Measurements from ENCODE around the gene ESYT2. TPM values are rescaled to one million over a fixed set of nuclear protein-coding genes. Genes with fewer than 3 reads are reported as not detected.

The ESYT2 gene
- total and polyA plus RNA-seq, 2 experiments from 2014 or later: 33.4 to 59.6 TPM

GRCh38 chr7:158751751-158752150 is 77.6 kb downstream of the ESYT2 start:
- H3K4me2 ChIP-seq: no peak overlapping the region
- no peak overlapping the region for H3K4me3 ChIP-seq
- 97% methylated on average over 3 of the region's 3 CpGs for WGBS (ENCODE audit: low lambda C conversion rate, missing lambda C conversion rate)
- TF ChIP-seq, protein P1, sequence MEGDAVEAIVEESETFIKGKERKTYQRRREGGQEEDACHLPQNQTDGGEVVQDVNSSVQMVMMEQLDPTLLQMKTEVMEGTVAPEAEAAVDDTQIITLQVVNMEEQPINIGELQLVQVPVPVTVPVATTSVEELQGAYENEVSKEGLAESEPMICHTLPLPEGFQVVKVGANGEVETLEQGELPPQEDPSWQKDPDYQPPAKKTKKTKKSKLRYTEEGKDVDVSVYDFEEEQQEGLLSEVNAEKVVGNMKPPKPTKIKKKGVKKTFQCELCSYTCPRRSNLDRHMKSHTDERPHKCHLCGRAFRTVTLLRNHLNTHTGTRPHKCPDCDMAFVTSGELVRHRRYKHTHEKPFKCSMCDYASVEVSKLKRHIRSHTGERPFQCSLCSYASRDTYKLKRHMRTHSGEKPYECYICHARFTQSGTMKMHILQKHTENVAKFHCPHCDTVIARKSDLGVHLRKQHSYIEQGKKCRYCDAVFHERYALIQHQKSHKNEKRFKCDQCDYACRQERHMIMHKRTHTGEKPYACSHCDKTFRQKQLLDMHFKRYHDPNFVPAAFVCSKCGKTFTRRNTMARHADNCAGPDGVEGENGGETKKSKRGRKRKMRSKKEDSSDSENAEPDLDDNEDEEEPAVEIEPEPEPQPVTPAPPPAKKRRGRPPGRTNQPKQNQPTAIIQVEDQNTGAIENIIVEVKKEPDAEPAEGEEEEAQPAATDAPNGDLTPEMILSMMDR (IDR thresholded peaks at IDR 0.05; ENCODE audit: poor library complexity): no peak
- TF ChIP-seq EZH2 (IDR thresholded peaks at IDR 0.05; ENCODE audit: borderline replicate concordance): no peak
- TF ChIP-seq EZH2phosphoT487 (IDR thresholded peaks at IDR 0.05; ENCODE audit: low read depth, severe bottlenecking, unreplicated experiment): no peak
- no peaks in the 10 kb centered on the region for H4K20me1 ChIP-seq (ENCODE audit: insufficient read depth, poor library complexity, severe bottlenecking)
- DNase-seq (ENCODE audit: low spot score): no peak
- no peaks in the 10 kb centered on the region for H3K79me2 ChIP-seq
- no peak overlapping the region for H3K27ac ChIP-seq
- no peaks in the 10 kb centered on the region for H3K4me1 ChIP-seq (ENCODE audit: insufficient read depth)
- H3K9me2 ChIP-seq (replicated peaks; ENCODE audit: insufficient read depth): no peaks in the 10 kb centered on the region
- no peaks in the 10 kb centered on the region for H3K27me3 ChIP-seq
- no peaks in the 10 kb centered on the region for H3K9me3 ChIP-seq (ENCODE audit: low read depth)
- no peak overlapping the region for H2AFZ ChIP-seq
- H3K36me3 ChIP-seq (replicated peaks; ENCODE audit: insufficient read depth, low read depth): no peaks in the 10 kb centered on the region

DNA sequence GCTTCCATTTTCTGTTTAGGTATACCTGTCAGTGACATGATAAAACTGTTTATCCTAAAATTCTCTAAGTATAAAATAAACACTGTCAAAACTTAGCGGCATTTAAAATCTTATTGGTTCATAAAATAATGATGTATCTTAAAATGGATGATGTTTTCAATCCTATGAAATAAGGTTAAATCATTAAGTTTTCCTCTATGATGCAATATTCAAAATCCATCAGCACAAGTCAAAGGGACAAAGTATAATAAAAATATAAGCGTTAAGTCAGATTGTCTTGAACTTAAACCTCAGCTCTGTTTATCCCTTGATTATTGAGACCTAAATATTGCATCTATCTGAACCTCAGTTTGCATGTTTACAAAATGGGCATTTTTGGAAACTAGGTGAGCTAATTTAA is 78.1 kb downstream of the ESYT2 start:
- Histone ChIP-seq H3K27ac (no peak overlapping the region), H3K4me1 (ENCODE audit: insufficient read depth) (no peaks in the 10 kb centered on the region), H3K4me3 (no peak overlapping the region), H3K9me3 (ENCODE audit: low read depth) (no peaks in the 10 kb centered on the region), H4K20me1 (ENCODE audit: insufficient read depth, poor library complexity, severe bottlenecking) (no peaks in the 10 kb centered on the region), H2AFZ (no peak overlapping the region), H3K79me2 (no peaks in the 10 kb centered on the region), H3K4me2 (no peak overlapping the region), H3K27me3 (no peaks in the 10 kb centered on the region), H3K36me3 (replicated peaks; ENCODE audit: insufficient read depth, low read depth) (no peaks in the 10 kb centered on the region), H3K9me2 (replicated peaks; ENCODE audit: insufficient read depth) (no peaks in the 10 kb centered on the region)
- 97% methylated on average over 2 of the region's 2 CpGs for WGBS (ENCODE audit: low lambda C conversion rate, missing lambda C conversion rate)
- no peak for DNase-seq (ENCODE audit: low spot score)
- TF ChIP-seq EZH2 (IDR thresholded peaks at IDR 0.05; ENCODE audit: borderline replicate concordance) (no peak), EZH2phosphoT487 (IDR thresholded peaks at IDR 0.05; ENCODE audit: low read depth, severe bottlenecking, unreplicated experiment) (no peak)
- TF ChIP-seq, protein P1 (IDR thresholded peaks at IDR 0.05; ENCODE audit: poor library complexity): no peak

DNA sequence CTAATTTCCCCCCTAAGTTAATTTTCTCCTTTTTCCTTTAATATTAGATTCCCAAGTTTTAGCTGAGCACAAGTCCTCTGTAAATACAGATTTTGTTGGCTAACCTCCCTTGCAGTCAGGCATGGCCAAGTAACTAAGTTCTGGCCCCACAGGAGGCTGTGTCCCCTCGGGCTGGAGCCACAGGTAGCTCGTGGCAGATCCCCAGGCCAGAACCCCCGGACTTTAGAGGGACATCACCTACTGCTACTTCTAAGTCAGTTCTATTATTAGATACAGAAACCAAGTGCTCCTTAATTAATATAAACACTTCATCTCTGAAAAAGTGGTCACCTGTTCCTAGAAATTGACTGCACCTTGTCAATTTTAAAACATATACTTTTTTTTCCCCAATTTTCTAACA is 78.6 kb downstream of the ESYT2 start:
- H3K27me3 ChIP-seq: no peaks in the 10 kb centered on the region
- no peak for DNase-seq (ENCODE audit: low spot score)
- no peaks in the 10 kb centered on the region for H3K4me1 ChIP-seq (ENCODE audit: insufficient read depth)
- no peak overlapping the region for H3K4me2 ChIP-seq
- no peaks in the 10 kb centered on the region for H3K9me2 ChIP-seq (replicated peaks; ENCODE audit: insufficient read depth)
- H3K9me3 ChIP-seq (ENCODE audit: low read depth): no peaks in the 10 kb centered on the region
- H2AFZ ChIP-seq: no peak overlapping the region
- no peak overlapping the region for H3K4me3 ChIP-seq
- H3K27ac ChIP-seq: no peak overlapping the region
- no peaks in the 10 kb centered on the region for H3K79me2 ChIP-seq
- no peaks in the 10 kb centered on the region for H4K20me1 ChIP-seq (ENCODE audit: insufficient read depth, poor library complexity, severe bottlenecking)
- TF ChIP-seq, protein P1 (IDR thresholded peaks at IDR 0.05; ENCODE audit: poor library complexity): no peak
- TF ChIP-seq EZH2 (IDR thresholded peaks at IDR 0.05; ENCODE audit: borderline replicate concordance) (no peak), EZH2phosphoT487 (IDR thresholded peaks at IDR 0.05; ENCODE audit: low read depth, severe bottlenecking, unreplicated experiment) (no peak)
- no peaks in the 10 kb centered on the region for H3K36me3 ChIP-seq (replicated peaks; ENCODE audit: insufficient read depth, low read depth)
- 86% methylated on average over 3 of the region's 3 CpGs for WGBS (ENCODE audit: low lambda C conversion rate, missing lambda C conversion rate)

GRCh38 chr7:158749396-158749795 is 79.9 kb downstream of the ESYT2 start:
- no peak overlapping the region for H3K4me2 ChIP-seq
- H3K9me3 ChIP-seq (ENCODE audit: low read depth): no peaks in the 10 kb centered on the region
- no peaks in the 10 kb centered on the region for H3K79me2 ChIP-seq
- no peak overlapping the region for H3K4me3 ChIP-seq
- no peaks in the 10 kb centered on the region for H3K9me2 ChIP-seq (replicated peaks; ENCODE audit: insufficient read depth)
- no peak overlapping the region for H3K27ac ChIP-seq
- no peak for DNase-seq (ENCODE audit: low spot score)
- H2AFZ ChIP-seq: no peak overlapping the region
- 98% methylated on average over 9 of the region's 9 CpGs for WGBS (ENCODE audit: low lambda C conversion rate, missing lambda C conversion rate)
- H3K27me3 ChIP-seq: no peaks in the 10 kb centered on the region
- no peaks in the 10 kb centered on the region for H3K36me3 ChIP-seq (replicated peaks; ENCODE audit: insufficient read depth, low read depth)
- no peaks in the 10 kb centered on the region for H4K20me1 ChIP-seq (ENCODE audit: insufficient read depth, poor library complexity, severe bottlenecking)
- TF ChIP-seq, protein P1 (IDR thresholded peaks at IDR 0.05; ENCODE audit: poor library complexity): no peak
- TF ChIP-seq EZH2phosphoT487 (IDR thresholded peaks at IDR 0.05; ENCODE audit: low read depth, severe bottlenecking, unreplicated experiment) (no peak), EZH2 (IDR thresholded peaks at IDR 0.05; ENCODE audit: borderline replicate concordance) (no peak)
- no peaks in the 10 kb centered on the region for H3K4me1 ChIP-seq (ENCODE audit: insufficient read depth)

Data from hepatocyte (in vitro differentiated cells).